Measurements from ENCODE around the gene NEK2.
"Not testable (repeated sequence)": the region's sequence is repeated elsewhere in the genome, so short reads cannot be mapped to it uniquely, and the experiment has no call there.

The NEK2 gene

DNA sequence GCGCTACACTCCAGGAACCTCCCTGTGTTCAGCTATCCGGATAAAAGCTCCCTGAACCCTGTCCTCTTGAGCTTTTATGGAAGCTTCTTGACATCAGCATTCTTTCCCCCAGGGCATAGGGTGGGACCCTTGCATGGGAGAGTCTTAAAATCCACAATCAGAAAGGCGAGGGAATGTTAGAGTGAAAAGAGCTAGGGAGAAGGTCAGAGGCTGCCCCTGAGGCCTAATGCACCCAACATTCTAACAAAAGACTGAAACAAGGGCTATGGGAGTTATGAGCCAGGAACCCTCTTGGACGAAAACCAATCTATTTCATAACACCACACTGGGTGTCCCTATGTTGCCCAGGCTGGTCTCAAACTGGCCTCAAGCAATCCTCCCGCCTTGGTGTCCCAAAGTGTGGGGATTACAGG lies 36.7 kb downstream of the NEK2 start:
- Histone ChIP-seq H3K4me1 (ENCODE audit: insufficient read depth, low read length) (0 out of 2 replicates have a peak, but pooled peaks cover 5% of the 10 kb centered on the region), H3K9ac (ENCODE audit: low read depth, low read length) (no peak overlapping the region)

DNA sequence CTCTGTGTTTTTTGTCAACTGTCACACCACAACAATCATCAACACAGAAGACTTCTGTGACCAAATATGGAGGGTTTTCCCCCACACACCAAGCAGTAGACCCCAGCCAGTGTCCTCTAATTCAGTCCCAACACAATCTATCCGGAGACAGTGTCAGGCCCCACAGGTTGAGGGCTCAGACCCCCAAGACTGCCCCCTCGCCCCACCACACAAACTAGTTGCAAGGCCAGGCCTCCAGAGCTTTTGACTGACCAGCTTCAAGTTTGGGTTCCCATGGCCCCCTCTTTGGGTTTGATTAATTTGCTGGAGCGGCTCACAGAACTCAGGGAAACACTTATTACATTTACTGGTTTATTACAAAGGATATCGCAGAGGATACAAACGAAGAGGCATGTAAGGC lies 37.2 kb downstream of the NEK2 start:
- peaks cover 8% of the 10 kb centered on the region; the same call in 1 of the 2 replicates for H3K4me1 ChIP-seq (ENCODE audit: insufficient read depth, low read length)
- no peaks in the 10 kb centered on the region for H3K9me3 ChIP-seq (ENCODE audit: control insufficient read depth, insufficient read depth, low read length)
- no peak overlapping the region for H3K9ac ChIP-seq (ENCODE audit: low read depth, low read length)
- H3K36me3 ChIP-seq (ENCODE audit: insufficient read depth, low read length) = no peaks in the 10 kb centered on the region

More for the DNA sequence above, 36.7 kb downstream of the NEK2 start:
- no peaks in the 10 kb centered on the region for H3K36me3 ChIP-seq (ENCODE audit: insufficient read depth, low read length)
- H3K9me3 ChIP-seq (ENCODE audit: control insufficient read depth, insufficient read depth, low read length) = no peaks in the 10 kb centered on the region

GRCh38 chr1:211637066-211637465 lies 38.4 kb downstream of the NEK2 start:
- H3K4me1 ChIP-seq (ENCODE audit: insufficient read depth, low read length) = peaks cover 9% of the 10 kb centered on the region; the same call in 1 of the 2 replicates
- no peak overlapping the region for H3K9ac ChIP-seq (ENCODE audit: low read depth, low read length)
- no peaks in the 10 kb centered on the region for H3K9me3 ChIP-seq (ENCODE audit: control insufficient read depth, insufficient read depth, low read length)
- H3K36me3 ChIP-seq (ENCODE audit: insufficient read depth, low read length) = no peaks in the 10 kb centered on the region

GRCh38 chr1:211636575-211637029 lies 38.8 kb downstream of the NEK2 start:
- not testable (repeated sequence) for H3K36me3 ChIP-seq (ENCODE audit: insufficient read depth, low read length); H3K4me1 ChIP-seq (ENCODE audit: insufficient read depth, low read length); H3K9me3 ChIP-seq (ENCODE audit: control insufficient read depth, insufficient read depth, low read length); H3K9ac ChIP-seq (ENCODE audit: low read depth, low read length)

DNA sequence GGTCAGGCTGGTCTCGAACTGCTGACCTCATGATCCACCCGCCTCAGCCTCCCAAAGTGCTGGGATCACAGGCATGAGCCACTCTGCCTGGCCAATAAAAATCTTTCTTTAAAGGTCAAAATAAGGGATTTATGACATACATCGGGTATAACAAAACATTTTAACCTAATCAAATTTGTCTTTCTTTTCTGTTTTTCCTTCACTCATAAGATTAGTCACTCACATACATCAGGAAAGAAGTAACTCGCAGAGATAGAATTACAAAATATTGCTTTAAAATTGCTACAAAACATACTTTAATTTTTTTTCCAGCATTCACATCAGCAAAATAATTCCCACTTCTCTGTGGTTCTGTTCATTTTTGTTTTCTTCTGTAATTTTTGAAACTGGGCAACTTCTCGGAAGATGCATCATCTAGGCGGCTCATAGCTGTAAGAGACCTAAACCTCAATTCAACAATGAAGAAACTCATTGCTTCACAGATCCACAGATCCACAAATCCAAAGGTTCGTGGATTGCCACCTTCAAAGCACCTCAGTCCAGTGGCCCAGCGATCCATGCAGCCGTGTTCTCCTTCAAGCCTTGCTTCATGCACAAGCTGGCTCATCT lies 39.7 kb downstream of the NEK2 start:
- Histone ChIP-seq H3K4me1 (ENCODE audit: insufficient read depth, low read length) (peaks cover 11% of the 10 kb centered on the region; the same call in 1 of the 2 replicates), H3K9ac (ENCODE audit: low read depth, low read length) (no peak overlapping the region)

DNA sequence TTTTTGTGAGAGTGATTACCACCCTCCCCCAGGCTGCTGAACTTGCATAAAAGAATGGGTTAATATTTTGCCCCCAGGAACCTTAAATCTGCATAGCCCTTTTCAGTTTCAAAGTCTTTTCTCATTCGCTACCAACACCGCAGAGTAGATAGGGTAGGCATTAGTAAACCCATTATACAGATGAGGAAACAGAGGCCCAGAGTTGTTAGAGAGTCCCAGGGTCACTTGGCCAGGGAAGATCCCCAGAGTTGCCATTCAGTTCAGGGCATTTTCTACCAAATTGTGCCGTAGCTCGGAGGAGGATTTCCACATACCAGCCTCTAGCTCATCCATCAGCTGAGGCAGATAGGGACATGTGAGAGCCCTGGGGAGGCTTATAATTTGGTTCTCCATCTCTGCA lies 40.5 kb downstream of the NEK2 start:
- H3K36me3 ChIP-seq (ENCODE audit: insufficient read depth, low read length) = no peaks in the 10 kb centered on the region
- peaks cover 13% of the 10 kb centered on the region; the same call in 1 of the 2 replicates for H3K4me1 ChIP-seq (ENCODE audit: insufficient read depth, low read length)
- no peak overlapping the region for H3K9ac ChIP-seq (ENCODE audit: low read depth, low read length)
- H3K9me3 ChIP-seq (ENCODE audit: control insufficient read depth, insufficient read depth, low read length) = no peaks in the 10 kb centered on the region

More for the DNA sequence above, 39.7 kb downstream of the NEK2 start:
- no peaks in the 10 kb centered on the region for H3K36me3 ChIP-seq (ENCODE audit: insufficient read depth, low read length)
- H3K9me3 ChIP-seq (ENCODE audit: control insufficient read depth, insufficient read depth, low read length) = no peaks in the 10 kb centered on the region

DNA sequence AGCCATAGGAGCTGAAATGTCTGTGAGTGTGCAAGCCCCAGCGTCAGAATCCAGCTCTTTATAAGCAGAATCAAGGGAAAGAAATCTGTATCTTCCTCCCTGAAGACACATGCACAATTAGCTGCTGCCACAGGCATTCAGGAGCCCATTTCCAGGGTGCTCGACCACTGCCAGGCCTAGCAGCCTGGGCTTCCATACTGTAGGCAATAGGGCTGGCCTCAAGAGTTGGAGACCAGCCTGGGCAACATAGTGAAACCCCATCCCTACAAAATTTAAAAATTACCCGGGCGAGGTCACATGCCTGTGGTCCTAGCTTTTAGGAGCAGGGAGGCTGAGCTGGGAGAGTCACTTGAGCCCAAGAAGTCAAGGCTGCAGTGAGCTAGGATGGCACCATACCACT lies 41.0 kb downstream of the NEK2 start:
- Histone ChIP-seq H3K9me3 (ENCODE audit: control insufficient read depth, insufficient read depth, low read length) (no peaks in the 10 kb centered on the region), H3K9ac (ENCODE audit: low read depth, low read length) (no peak overlapping the region), H3K4me1 (ENCODE audit: insufficient read depth, low read length) (peaks cover 12% of the 10 kb centered on the region; the same call in 1 of the 2 replicates), H3K36me3 (ENCODE audit: insufficient read depth, low read length) (no peaks in the 10 kb centered on the region)

DNA sequence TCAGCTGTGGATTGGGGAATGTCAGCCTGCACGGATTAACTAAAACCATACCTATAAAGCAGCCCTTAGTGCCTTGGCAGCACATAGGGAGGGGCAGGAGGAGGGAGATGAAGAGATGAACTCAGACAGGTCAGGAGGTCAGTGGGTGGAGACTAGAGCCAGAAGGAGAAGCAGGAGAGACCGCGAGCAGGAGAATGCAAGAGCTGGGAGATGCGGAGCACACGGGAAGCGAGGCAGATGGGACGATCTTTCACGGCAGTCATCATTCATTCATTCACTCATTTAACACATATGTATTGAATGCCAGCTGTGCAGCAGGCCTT lies 41.9 kb downstream of the NEK2 start:
- Histone ChIP-seq H3K4me1 (ENCODE audit: insufficient read depth, low read length) (peaks cover 12% of the 10 kb centered on the region; the same call in 1 of the 2 replicates), H3K36me3 (ENCODE audit: insufficient read depth, low read length) (no peaks in the 10 kb centered on the region), H3K9me3 (ENCODE audit: control insufficient read depth, insufficient read depth, low read length) (no peaks in the 10 kb centered on the region), H3K9ac (ENCODE audit: low read depth, low read length) (no peak overlapping the region)

GRCh38 chr1:211632808-211633523 lies 42.5 kb downstream of the NEK2 start:
- H3K9ac ChIP-seq (ENCODE audit: low read depth, low read length) = no peak overlapping the region
- no peaks in the 10 kb centered on the region for H3K9me3 ChIP-seq (ENCODE audit: control insufficient read depth, insufficient read depth, low read length)
- peaks cover 12% of the 10 kb centered on the region; the same call in 1 of the 2 replicates for H3K4me1 ChIP-seq (ENCODE audit: insufficient read depth, low read length)
- no peaks in the 10 kb centered on the region for H3K36me3 ChIP-seq (ENCODE audit: insufficient read depth, low read length)

DNA sequence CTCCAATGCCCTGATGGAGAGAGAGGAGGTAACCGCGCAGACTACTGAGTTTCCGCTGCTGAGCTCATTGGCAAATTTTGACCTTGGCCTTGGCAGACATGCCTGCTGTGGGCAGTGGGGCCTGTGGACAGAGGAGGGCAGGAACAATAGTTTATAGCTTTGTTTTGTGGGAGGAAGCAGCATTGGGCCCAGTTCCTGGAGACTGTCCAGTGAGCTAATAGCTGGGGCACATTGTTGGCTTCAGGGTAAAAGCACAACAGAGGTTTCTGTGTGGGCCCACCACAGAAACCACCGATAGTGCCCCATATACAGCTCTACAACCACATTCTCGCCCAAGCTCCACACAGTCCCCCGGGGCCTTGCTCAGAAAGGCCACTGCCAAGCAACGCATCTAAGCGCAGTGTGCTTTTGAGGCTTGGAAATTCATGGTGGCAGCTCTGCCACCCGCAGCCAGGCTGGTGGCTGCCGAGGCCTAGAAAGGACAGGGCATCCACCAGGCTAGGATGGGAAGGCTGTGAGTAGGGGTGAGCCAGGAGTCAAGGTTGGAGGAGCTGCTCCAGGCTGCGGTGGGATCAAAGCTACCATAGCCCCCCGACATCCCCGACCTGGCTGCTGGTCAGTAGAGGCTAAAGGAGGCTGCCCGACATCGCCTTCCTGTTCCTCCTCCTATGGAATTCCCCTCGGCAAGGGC lies 43.2 kb downstream of the NEK2 start:
- Histone ChIP-seq H3K36me3 (ENCODE audit: insufficient read depth, low read length) (no peaks in the 10 kb centered on the region), H3K9me3 (ENCODE audit: control insufficient read depth, insufficient read depth, low read length) (no peaks in the 10 kb centered on the region), H3K9ac (ENCODE audit: low read depth, low read length) (no peak overlapping the region), H3K4me1 (ENCODE audit: insufficient read depth, low read length) (peaks cover 12% of the 10 kb centered on the region; the same call in 1 of the 2 replicates)

DNA sequence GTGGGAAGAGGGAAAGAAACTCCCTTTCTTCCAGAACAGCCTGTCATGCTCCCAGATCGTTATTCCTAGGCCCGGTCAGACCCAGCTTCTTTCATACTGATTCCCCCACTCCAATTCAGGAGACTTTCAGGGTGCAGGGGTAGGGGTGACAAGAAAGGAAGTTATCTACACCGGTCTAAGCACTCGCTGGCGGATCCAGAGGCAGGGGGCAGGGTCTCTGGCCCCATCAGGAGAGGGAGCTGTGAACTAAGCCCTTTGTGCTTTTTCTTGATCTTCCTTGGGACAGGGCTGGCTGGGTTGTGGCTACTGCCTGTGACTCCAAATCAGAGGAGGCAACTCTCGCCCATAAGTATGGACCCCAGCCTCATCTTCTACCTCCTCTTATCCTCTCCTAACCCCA lies 44.3 kb downstream of the NEK2 start:
- H3K4me1 ChIP-seq (ENCODE audit: insufficient read depth, low read length) = peaks cover 12% of the 10 kb centered on the region; the same call in 1 of the 2 replicates
- no peak overlapping the region for H3K9ac ChIP-seq (ENCODE audit: low read depth, low read length)
- H3K36me3 ChIP-seq (ENCODE audit: insufficient read depth, low read length) = no peaks in the 10 kb centered on the region
- no peaks in the 10 kb centered on the region for H3K9me3 ChIP-seq (ENCODE audit: control insufficient read depth, insufficient read depth, low read length)

- no peaks in the 10 kb centered on the region for H3K9me3 ChIP-seq (ENCODE audit: control insufficient read depth, insufficient read depth, low read length)
- no peak overlapping the region for H3K9ac ChIP-seq (ENCODE audit: low read depth, low read length)
- H3K4me1 ChIP-seq (ENCODE audit: insufficient read depth, low read length) = peaks cover 12% of the 10 kb centered on the region; the same call in 1 of the 2 replicates
- H3K36me3 ChIP-seq (ENCODE audit: insufficient read depth, low read length) = no peaks in the 10 kb centered on the region
Observed at GRCh38 chr1:211630236-211631081, 45.0 kb downstream of the NEK2 start.

- Histone ChIP-seq H3K9me3 (ENCODE audit: control insufficient read depth, insufficient read depth, low read length) (no peaks in the 10 kb centered on the region), H3K9ac (ENCODE audit: low read depth, low read length) (no peak overlapping the region), H3K36me3 (ENCODE audit: insufficient read depth, low read length) (no peaks in the 10 kb centered on the region), H3K4me1 (ENCODE audit: insufficient read depth, low read length) (peaks cover 11% of the 10 kb centered on the region; the same call in 1 of the 2 replicates)
Observed at GRCh38 chr1:211628417-211628816, 47.0 kb downstream of the NEK2 start.

- Histone ChIP-seq H3K4me1 (ENCODE audit: insufficient read depth, low read length) (peaks cover 8% of the 10 kb centered on the region; the same call in 1 of the 2 replicates), H3K36me3 (ENCODE audit: insufficient read depth, low read length) (no peaks in the 10 kb centered on the region), H3K9ac (ENCODE audit: low read depth, low read length) (no peak overlapping the region), H3K9me3 (ENCODE audit: control insufficient read depth, insufficient read depth, low read length) (no peaks in the 10 kb centered on the region)
Observed at GRCh38 chr1:211627259-211627658, 48.2 kb downstream of the NEK2 start.
